K562 (cell line): ENCODE measurements around the gene PGAP2. TPM values are rescaled to one million over a fixed set of nuclear protein-coding genes. Genes with fewer than 3 reads are reported as not detected.

Experiments used
- CEBPZ ChIP-seq: fragments of 150-350 bp; IDR thresholded peaks from 2 replicates; pipeline ENCODE4 v1.6.1; 2014; ENCODE audit warnings: low read depth, mild to moderate bottlenecking, low read length, borderline replicate concordance
- DMBX1 ChIP-seq: fragments of 250-450 bp; sonication (Bioruptor Pico); IDR thresholded peaks from 2 replicates; pipeline ENCODE4 v1.8.0; 2022; ENCODE audit warnings: inconsistent platforms, mild to moderate bottlenecking, moderate library complexity, borderline replicate concordance
- ELF1 ChIP-seq: fragments of 200-800 bp; sonication (Bioruptor generic); IDR thresholded peaks from 2 replicates; pipeline ENCODE4 v1.6.1; 2016; ENCODE audit warnings: missing genetic modification characterization, missing compliant biosample characterization
- FOXA3 ChIP-seq, 2 experiments: fragments of 450-650 bp in 1 of 2; sonication (generic) in 1 of 2; formaldehyde crosslinking; IDR thresholded peaks in 1 of 2; conservative IDR thresholded peaks in 1 of 2; 2 replicates each; pipeline versions ENCODE4 v1.4.0 to v1.8.0; 2020 to 2022; ENCODE audit warnings: mild to moderate bottlenecking in 2 of 2, missing genetic modification reagents in 1 of 2
- SIN3B ChIP-seq: fragments of 450-650 bp; IDR thresholded peaks from 2 replicates; pipeline ENCODE4 v1.6.1; 2017; ENCODE audit warnings: low read depth, mild to moderate bottlenecking, moderate library complexity
- TAF7 ChIP-seq: fragments of 450-650 bp; IDR thresholded peaks from 2 replicates; pipeline ENCODE4 v1.6.1; 2016; ENCODE audit warnings: missing genetic modification characterization, missing compliant biosample characterization
- TEAD1 ChIP-seq, 2 experiments: fragments of 450-650 bp in 1 of 2; sonication (generic) in 1 of 2; formaldehyde crosslinking; IDR thresholded peaks; 2 replicates each; pipeline versions ENCODE4 v1.4.0 to v1.8.0; 2020 to 2022; ENCODE audit warnings: mild to moderate bottlenecking in 2 of 2, missing genetic modification reagents in 1 of 2
- ZNF280B ChIP-seq: fragments of 250-450 bp; sonication (Bioruptor Pico); IDR thresholded peaks from 2 replicates; pipeline ENCODE4 v1.5.1; 2021; ENCODE audit warnings: mild to moderate bottlenecking
- ZNF318 ChIP-seq, 2 experiments: fragments of 450-650 bp; IDR thresholded peaks; 2 replicates each; pipeline ENCODE4 v1.6.1; 2016; ENCODE audit warnings: mild to moderate bottlenecking in 2 of 2, borderline replicate concordance in 1 of 2, low read depth in 1 of 2, moderate library complexity in 1 of 2
- polyA plus RNA-seq, 8 experiments: library from polyadenylated mRNA; depleted of rRNA in 4 of 8; stranded (reverse) in 5 of 8; unstranded in 3 of 8; fragments of >200 nt; fragmentation: Nextera tagmentation in 2 of 8; fragmentation: Illumina TruSeq in 1 of 8; extraction: Ambion mirVana in 2 of 8; extraction: Trizol in 1 of 8; gene quantifications; 2 replicates each; pipeline versions ENCODE4 v1.2.1 to v1.2.3, GENCODE V29; 2011 to 2014; ENCODE audit warnings: inconsistent platforms in 1 of 8, missing spikeins in 1 of 8
- total RNA-seq, 7 experiments: library from RNA; depleted of rRNA in 6 of 7; stranded (reverse); fragments of >200 nt in 6 of 7; fragmentation: Illumina TruSeq in 2 of 7; extraction: Trizol in 2 of 7; gene quantifications; 2 replicates each; pipeline versions ENCODE4 v1.2.1 to v1.2.3, GENCODE V29; 2011 to 2021; ENCODE audit warnings: low replicate concordance in 1 of 7

The PGAP2 gene
- total and polyA plus RNA-seq, 9 of the 15 experiments (the other 6 are each of a cell fraction or from before 2014, with no cell fraction given) = 17.9 to 47.2 (median 33.7) TPM

- TF ChIP-seq CEBPZ (peak; percentile 42; the same call in 1 of the 2 replicates), TEAD1 (CRISPR knock-in tag; IDR thresholded peaks at IDR 0.05) (peak in 1 of 2 experiments; percentile 32; a peak in 1 of 4 replicates), FOXA3 (CRISPR knock-in tag; conservative IDR thresholded peaks at IDR 0.05 in 1 of 2, IDR thresholded peaks at IDR 0.05 in 1 of 2) (no peak), DMBX1 (no peak), ZNF318 (IDR thresholded peaks at IDR 0.05; ENCODE audit: borderline replicate concordance in 1 of 2, low read depth in 1 of 2) (no peak), ZNF280B (no peak), TAF7 (no peak), SIN3B (peak; percentile 80), ELF1 (tag) (peak; percentile 79)
Observed at GRCh38 chr11:3797329-3798090, 10.8 kb upstream of the PGAP2 start, which contains the start of gene NUP98 (continued).
